HG03354 (cell line): Measurements from ENCODE around the gene HLA-DPB1.
"Not testable (repeated sequence)": the region's sequence is repeated elsewhere in the genome, so short reads cannot be mapped to it uniquely, and the experiment has no call there.

Experiments used
- ATAC-seq: cut with Tn5 transposase; IDR thresholded peaks from one replicate; pipeline ENCODE4 v1.9.1; 2021; ENCODE audit warnings: mild to moderate bottlenecking; ENCODE audit not compliant: unreplicated experiment, poor library complexity, severe bottlenecking

Gene HLA-DPB1

DNA sequence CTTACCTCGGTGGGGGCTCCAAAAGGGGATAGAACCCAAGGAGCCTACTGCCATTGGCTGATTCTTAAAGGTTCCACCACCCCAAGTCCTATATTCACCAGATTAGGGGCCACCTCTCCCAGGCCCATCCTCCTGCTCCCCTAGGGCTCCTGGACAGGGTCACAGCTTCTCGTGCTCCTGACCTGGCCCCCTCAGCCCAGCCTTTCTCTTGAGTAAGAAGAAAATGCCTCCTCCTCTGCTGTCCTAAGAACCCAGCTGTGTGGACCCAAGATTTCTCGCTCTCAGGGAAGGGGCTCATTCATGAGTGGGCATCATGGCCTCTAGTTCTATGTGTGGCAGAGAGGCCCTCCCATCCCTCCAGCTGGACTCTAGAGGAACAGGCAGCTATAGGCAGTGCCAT, 16.6 kb downstream of the HLA-DPB1 start:
- no peak for ATAC-seq

DNA sequence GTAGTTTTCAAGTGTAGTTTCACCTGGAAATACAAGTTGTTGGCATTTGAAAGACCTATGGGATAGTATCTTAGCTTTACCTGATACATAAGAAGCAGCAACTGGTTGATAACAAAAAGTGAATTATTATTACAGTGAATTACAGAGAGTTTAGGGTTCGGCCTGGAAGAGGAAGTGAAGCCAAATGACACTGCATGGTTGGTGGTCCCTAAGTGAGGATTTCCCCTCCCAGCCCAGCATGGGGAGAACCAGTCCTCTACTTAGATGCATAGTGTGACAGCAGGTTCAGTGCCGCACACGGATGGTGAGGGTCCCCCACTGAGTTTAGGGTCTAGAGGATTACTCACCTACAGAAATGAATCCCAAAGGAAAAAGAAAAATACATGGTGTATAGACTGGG, 18.1 kb downstream of the HLA-DPB1 start:
- no peak for ATAC-seq

DNA sequence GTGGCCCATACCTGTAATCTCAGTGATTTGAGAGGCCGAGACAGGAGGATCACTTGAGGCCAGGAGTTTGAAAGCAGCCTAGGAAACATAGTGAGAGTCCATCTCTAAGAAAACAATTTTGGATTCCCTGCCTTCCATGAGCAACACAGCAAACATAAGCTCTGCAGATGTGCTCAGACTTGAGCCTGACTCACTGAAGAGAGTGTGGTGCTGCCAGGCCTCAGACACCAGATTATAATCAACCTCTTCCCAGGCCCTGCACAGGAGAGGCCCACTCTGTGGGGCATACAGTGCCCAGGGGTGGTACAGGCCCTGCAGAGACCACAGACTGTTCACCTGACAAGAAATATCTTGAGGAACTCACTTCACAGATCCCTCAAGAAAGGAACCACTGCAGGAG, 19.9 kb downstream of the HLA-DPB1 start:
- ATAC-seq, result no peak

DNA sequence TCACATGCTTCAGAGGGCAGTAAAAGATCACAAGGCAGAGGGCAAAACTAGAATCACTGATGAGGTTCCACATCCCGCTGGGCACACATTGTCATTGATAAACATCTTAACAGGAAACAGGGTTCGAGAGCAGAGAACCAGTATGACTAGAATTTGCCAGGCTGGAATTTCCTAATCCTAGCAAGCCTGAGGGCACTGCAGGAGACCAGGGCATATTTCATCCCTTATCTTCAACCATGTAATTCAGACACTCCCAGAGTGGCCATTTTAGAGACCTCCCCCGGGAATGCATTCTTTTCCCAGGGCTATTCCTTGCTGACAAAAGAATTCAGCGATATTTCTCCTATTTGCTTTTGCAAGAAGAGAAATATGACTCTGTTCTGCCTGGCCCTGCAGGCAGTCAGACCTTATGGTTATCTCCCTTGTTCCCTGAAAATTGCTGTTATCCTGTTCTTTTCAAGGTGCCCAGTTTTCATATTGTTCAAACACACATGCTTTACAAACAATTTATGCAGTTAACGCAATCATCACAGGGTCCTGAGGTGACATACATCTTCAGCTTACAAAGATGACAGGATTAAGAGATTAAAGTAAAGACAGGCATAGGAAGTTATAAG, 25.4 kb downstream of the HLA-DPB1 start:
- ATAC-seq, result not testable (repeated sequence)

DNA sequence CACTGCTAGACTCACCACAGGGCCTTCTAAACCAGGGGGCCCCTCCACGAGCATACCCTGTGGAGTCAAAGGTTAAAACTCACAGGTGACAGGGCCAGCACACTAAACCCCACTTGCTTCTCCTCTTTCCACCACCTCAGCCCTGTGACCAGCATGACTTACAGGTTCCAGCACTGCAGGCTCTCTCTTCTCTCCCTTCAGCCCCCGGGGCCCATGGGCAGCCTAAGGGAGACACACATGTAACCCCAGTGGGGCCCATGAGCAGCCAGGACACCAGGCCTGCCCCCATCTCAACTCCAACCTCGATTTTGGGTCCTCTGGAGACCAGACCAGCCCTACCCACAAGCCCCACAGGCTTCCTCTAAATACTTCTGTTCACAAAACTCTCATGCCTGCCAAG, 28.0 kb downstream of the HLA-DPB1 start:
- ATAC-seq, result no peak

DNA sequence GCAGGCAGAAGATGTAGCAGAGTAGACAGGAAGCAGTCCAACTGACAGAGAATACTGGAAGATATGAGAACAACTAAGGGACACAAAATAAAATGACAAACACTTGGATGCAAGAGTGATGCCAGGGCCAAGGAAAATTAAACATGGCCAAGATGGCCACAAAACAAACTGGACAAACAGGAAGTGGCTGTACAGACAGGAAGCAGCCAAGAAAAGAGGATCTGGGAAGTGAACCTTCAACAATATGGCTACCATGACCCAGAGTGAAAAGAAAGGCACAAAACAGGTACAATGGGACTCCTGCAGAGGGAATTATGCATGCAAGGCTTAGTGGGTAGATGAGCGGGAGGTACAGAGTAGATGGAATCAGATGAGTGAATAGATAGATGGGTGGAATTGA, 29.1 kb downstream of the HLA-DPB1 start:
- no peak for ATAC-seq

DNA sequence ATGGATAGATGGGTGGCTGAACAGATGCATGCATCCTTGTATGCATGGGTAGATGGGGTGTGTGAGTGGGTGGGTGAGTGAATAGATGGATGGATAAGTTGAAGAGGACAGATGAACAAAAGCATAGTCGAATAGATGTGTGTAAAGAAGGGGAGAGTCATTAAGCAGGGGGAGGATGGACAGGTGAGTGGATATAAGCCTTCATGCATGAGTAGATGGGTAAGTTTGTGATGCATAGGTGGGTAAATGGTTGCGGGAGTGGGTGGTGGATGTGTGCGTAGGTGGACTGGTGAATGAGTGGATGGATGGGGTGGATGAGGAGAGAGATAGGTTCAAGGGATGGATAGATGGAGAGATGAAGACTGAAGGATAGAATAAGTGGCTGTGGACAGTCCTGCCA, 29.6 kb downstream of the HLA-DPB1 start:
- no peak for ATAC-seq

DNA sequence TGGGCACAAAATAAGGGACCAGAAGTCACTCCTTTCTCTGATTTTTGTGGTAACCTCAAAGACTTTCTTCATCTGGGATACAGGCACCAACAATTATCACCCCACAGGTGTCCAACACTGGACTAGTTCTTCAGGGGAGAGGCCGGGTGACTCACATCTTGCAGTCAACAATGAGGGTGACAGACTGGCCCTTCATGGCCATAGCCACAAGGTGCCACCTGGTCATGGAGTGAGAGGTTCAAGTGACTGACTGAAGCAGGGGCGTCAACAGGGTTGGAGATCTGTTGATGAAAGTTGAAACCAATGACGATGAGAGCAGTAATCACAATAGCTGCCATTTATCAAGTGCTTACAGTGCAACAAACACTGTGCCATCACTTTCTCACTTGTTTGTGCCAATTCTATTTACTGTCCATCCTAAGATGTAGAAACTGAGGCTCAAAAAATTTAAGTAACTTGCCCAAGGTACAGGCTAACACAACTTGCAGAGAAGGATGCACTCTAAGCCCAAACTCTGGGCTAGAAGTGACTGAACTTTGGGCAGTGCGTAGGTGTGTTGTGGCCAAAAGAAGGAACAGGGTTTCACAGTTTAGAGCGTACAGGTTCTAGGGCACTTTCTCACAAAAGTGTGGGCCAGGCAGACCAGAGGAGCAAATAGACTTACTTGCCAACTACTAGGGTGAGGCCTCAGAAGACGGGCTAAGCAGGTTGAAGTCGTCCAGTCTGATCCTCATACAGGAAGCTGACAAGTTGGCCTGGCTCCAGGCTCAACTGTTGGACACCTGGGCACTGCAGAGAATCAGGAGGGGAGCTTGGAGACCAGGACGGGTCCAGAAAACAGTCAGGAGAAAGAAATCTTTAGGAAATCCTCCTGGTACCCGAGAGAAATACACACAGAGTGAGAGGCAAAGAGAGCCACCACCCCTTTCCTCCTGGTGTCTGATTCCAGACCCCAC, 30.4 kb downstream of the HLA-DPB1 start:
- no peak for ATAC-seq

DNA sequence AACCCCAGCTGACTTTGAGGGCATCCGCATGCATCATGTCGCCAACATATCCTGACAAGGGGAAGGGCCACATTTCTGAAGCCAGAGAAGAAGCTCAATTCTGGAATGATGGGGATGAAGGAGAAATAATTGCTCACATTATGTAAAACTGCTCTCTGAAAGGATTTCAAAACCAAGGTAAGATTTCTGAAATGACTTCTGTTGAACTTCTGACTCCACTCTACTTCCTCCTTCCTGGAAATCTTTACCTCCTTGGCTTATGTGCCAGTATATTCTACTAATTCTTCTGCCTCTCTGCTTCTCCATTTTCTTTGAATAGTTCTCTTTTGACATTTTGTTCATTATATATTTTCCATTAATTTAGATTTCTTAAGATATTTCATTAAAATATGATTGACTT, 31.9 kb downstream of the HLA-DPB1 start:
- ATAC-seq, result no peak

DNA sequence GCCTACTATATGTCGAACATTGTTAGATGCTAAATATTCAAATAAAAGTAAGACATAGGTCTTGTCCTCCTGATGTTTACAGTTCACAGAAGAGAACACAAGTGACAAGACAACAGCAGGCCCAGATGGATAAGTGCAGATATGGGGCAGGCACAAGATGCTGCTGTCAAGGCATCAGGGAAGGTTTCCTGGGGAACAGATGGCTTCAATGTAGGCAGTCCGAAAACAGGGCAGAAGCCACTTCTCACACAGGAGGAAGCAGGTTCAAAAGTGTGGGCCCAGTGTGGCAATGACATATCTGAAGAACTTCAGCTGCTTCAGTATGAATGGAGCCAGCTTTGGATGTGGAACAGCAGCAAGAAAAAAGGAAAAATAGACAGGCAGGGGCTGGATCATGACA, 32.5 kb downstream of the HLA-DPB1 start:
- no peak for ATAC-seq

DNA sequence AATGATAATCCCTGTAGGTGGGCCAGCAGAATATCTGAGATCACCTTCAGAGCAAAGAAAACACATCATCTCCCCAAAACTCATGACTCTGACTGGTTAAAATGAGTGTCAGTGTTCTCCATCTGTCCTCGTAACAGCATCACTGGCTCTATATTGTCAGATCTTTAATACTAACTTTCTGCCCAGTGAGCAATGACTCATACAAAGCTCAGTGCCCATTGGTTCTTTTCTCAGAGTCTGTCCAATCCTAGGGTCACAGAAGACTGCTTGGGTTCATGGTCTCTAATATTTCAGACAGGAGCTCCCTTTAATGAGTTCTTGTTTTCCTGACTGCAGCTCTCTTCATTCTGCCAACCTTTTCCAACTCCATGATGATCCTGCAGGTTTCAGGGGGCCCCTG, 36.4 kb downstream of the HLA-DPB1 start:
- peak; percentile 89 for ATAC-seq

DNA sequence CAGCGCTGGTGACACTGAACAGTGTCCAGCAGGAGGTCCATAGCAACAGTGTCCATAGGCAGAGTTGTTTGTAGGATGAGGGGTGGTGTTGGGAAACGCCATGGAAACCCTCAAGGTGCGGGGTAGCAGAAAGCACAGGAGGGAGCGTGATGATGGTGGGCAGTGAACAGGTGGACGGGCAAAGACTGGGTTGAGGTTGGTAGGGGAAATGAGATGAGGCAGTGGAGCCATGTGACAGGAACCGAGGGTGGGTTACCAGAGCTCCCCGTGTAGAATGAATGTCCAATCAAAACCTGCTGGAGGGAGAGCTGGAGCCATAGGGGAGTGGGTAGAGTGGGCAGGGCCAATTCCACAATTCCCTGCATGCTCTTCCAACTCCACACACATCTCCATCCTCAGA, 38.0 kb downstream of the HLA-DPB1 start:
- no peak for ATAC-seq

DNA sequence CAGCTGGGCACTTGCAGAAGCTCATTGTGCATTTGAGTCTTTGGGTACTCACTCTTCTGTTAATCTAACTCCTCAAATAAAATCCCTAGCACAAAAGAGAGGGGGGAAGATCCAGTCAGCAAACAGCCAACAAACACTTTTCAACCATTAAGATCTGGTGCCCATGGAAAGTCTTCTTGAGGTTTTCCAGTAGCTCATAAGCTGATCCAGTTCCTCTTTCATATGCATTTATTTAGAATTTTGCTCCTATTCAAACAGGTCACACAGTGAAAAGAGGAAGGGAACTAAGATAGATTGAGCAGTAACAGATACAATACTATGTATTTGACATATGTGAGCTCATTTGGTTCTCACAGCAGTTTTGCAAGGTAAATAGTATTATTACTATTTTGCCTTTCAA, 38.6 kb downstream of the HLA-DPB1 start:
- no peak for ATAC-seq

DNA sequence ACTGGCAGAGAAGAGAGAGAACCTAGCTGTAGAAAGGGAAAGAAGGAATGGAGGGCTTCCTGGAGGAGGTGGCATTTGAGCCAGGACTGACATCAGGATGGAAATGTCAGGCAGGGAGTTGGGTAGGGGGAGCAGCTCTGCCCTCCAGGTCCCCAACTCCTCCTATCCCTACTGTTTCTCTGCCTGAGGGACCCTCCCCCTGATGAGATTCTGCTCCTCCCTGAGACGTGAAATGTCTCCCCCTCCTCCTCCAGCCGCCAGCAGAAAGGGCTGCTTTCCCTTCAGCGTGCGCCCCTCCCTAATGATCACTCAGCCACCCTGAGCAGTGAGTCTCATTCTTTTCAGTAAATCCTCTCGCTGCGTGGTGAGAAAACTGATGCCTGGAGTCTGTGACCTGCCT, 40.6 kb downstream of the HLA-DPB1 start:
- ATAC-seq, result no peak

DNA sequence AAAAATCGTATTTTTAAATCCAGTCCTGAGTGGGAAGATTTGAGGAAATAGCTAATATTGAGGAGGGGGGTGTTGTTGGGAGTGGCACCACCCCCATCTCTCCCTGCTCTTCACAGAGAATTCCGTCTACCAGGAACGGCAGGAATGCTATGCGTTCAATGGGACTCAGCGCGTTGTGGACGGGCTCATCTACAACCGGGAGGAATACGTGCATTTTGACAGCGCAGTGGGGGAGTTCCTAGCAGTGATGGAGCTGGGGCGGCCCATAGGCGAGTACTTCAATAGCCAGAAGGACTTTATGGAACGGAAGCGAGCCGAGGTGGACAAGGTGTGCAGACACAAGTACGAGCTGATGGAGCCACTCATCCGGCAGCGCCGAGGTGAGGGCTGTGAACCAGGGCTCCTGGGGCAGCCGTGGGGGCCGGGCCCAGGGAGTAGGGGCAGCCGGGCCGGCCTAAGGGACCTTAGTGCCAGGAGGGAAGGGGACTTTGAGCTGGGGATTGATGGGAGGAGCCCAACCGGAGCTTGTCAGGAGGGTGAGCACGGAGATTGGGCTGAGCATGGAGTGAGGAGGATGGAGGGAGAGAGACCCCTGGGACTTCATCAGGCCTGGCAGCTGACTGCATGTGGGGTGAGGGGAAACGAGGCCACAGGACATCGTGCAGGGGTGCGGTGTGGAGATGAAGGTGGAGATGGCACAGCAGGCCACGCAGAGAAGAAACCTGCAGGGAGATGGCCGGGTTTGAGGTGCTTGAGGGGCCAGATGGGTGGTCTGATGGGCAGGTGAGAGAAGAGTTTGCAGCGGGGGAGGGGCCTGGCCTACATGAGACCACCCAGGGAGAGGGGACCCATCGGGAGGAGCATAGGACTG, 41.3 kb downstream of the HLA-DPB1 start:
- ATAC-seq, result no peak

DNA sequence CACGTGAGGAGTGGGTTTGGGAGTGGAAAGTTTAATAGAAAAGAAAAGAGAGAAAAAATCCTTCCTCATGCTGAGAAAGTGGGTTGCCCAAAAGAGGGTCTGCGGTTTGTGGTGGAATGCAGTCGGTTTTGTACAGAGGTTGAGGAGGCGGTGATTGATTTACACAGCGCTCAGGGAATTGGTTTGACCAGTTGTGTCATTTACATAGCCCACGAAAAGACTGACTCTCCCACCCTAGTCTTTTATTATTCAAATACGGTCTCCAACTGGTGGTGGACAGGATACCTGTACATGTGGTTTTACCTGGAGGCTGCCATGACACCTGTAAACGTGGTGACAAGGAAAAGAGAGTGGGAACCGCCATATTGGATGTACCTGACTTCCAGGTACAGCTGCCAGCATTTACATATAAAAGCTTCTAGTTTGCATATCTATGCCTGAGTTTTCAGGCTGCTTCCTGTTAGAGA, 42.1 kb downstream of the HLA-DPB1 start:
- ATAC-seq, result no peak

DNA sequence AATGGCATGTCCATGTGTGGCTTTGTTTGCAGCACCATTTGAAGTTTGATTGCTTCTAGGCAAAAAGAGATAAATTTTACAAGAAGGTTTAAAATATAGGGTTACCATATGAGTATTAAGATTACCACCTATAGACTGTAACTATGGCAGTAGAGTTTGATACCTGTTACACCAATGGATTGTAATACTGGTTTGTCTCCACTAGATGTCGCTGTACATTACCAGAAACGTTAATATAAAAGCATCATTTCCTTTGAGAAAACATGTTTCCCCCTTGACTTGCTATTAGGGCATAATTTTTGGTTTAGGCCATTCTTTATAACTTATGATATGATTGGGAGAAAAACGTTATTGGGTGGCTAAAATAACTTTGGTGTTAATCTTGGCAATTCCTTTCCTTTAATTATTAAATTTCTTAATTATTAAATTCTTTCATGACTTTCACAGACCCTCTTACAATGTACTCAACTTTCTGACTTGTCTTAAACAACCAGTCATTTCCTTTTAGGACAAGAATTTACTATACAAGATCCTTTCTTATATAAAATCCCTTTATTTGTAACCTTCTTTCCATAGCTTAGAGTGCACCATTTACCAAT, 42.8 kb downstream of the HLA-DPB1 start:
- no peak for ATAC-seq

DNA sequence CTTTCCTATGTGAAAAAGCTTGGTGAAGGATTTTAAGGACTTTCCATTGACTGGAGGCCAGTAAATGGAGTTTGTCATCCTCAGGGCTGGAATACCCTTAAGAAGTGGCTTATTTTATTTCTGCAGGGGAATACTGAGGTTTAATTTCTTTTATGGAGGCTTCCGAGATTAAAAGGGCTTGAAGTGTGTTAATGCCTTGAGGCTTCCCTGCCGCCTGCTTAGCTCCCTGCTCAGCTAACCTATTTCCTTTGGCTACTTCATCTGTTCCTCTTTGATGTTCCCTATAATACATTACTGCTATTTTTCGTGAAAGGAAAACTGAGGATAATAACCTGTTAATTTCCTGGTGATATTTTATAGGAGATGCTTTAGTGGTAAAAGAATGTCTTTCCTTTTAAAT, 44.2 kb downstream of the HLA-DPB1 start:
- no peak for ATAC-seq

DNA sequence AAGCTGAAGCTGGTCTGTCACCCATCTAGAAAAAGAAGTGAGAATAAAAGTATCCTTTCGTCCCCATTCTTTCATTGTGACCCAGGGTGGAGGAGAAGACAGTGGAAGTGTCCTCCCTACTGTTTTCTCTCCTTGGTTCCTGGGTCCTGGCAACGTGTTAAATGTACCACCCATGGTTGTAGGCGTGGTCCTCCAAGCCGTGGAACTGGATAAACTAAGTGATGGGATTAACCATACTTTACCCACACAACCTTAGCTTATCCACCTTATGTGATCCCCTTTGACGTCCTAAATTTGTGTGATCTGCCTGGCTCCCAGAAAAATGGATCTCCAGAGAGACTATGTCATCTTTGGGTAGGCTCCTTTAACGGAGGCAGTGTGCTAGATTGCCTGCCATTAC, 47.4 kb downstream of the HLA-DPB1 start:
- no peak for ATAC-seq
